ENCODE results near the gene SCUBE1.

SCUBE1 gene

DNA sequence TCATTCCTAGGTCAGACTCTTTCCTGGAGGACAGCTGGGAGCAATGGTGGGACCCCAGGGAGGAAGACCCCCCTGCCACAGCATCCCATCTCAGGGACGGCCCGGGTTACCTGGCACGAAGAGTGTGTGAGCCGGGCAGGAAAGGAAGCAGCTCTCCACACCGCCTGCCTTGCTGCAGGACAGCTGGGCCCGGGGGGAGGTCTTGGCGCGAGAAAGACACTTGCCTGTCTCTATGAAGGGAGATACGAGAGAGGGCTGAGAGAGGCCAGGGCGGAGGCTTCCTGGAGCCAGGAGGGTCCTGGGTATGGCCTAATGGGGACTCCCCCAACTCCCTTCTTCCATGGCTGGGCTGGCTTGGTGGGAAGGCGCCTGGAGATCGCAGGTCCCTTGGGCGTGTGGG, 120.2 kb downstream of the SCUBE1 start:
- Histone ChIP-seq H3F3A (ENCODE audit: low read depth) (no peaks in the 10 kb centered on the region), H3K9me3 (ENCODE audit: insufficient read depth, low read depth, low read length) (no peaks in the 10 kb centered on the region), H3K4me2 (ENCODE audit: low read depth, low read length, poor library complexity, severe bottlenecking) (no peak overlapping the region), H2AFZ (ENCODE audit: low read length) (no peak overlapping the region), H3K4me3 (ENCODE audit: low read length, poor library complexity, severe bottlenecking) (no peak overlapping the region), H4K20me1 (ENCODE audit: insufficient read depth, low read length, poor library complexity, severe bottlenecking) (no peaks in the 10 kb centered on the region), H3K4me1 (ENCODE audit: insufficient read depth, low read length, poor library complexity, severe bottlenecking) (no peaks in the 10 kb centered on the region), H3K9me2 (replicated peaks; ENCODE audit: low read depth, low read length) (no peaks in the 10 kb centered on the region), H3K36me3 (ENCODE audit: insufficient read depth, low read length) (no peaks in the 10 kb centered on the region), H3K79me2 (ENCODE audit: insufficient read depth, low read length) (no peaks in the 10 kb centered on the region), H3K27me3 (ENCODE audit: insufficient read depth, low read length, poor library complexity, severe bottlenecking) (no peaks in the 10 kb centered on the region), H3K9ac (ENCODE audit: low read depth, low read length, poor library complexity, severe bottlenecking) (no peak overlapping the region)
- no peak for TF ChIP-seq EZH2phosphoT487 (IDR thresholded peaks at IDR 0.05; ENCODE audit: borderline replicate concordance)
- no peak for TF ChIP-seq CTCF (conservative IDR thresholded peaks at IDR 0.05; ENCODE audit: low read length)

DNA sequence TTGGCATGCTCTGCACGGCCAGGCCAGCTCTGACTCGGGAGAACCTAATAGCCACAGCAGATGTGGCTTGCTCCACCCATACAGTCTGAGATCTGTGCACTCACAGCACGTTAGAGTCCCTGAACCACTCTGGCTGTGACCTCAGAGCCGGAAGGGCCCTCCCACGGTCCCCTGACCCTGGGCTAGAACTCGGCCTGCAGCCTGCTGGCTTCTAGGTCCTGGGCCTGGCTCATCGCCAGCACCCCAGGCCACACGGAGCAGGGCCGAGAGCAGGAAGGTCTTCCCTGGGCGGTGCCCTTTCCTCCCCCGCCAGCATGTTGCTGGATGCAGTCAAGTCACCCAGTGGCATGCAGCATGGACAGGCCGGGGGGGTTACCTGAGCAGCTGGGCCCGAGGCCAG, 120.9 kb downstream of the SCUBE1 start:
- H3K4me2 ChIP-seq (ENCODE audit: low read depth, low read length, poor library complexity, severe bottlenecking), result no peak overlapping the region
- H3K9ac ChIP-seq (ENCODE audit: low read depth, low read length, poor library complexity, severe bottlenecking), result no peak overlapping the region
- no peaks in the 10 kb centered on the region for H3K9me3 ChIP-seq (ENCODE audit: insufficient read depth, low read depth, low read length)
- H4K20me1 ChIP-seq (ENCODE audit: insufficient read depth, low read length, poor library complexity, severe bottlenecking), result no peaks in the 10 kb centered on the region
- H3K27me3 ChIP-seq (ENCODE audit: insufficient read depth, low read length, poor library complexity, severe bottlenecking), result no peaks in the 10 kb centered on the region
- H3K4me1 ChIP-seq (ENCODE audit: insufficient read depth, low read length, poor library complexity, severe bottlenecking), result no peaks in the 10 kb centered on the region
- no peaks in the 10 kb centered on the region for H3K79me2 ChIP-seq (ENCODE audit: insufficient read depth, low read length)
- H3K36me3 ChIP-seq (ENCODE audit: insufficient read depth, low read length), result no peaks in the 10 kb centered on the region
- H3K9me2 ChIP-seq (replicated peaks; ENCODE audit: low read depth, low read length), result no peaks in the 10 kb centered on the region
- H2AFZ ChIP-seq (ENCODE audit: low read length), result no peak overlapping the region
- TF ChIP-seq CTCF (conservative IDR thresholded peaks at IDR 0.05; ENCODE audit: low read length) (no peak), EZH2phosphoT487 (IDR thresholded peaks at IDR 0.05; ENCODE audit: borderline replicate concordance) (no peak)
- H3K4me3 ChIP-seq (ENCODE audit: low read length, poor library complexity, severe bottlenecking), result no peak overlapping the region
- no peaks in the 10 kb centered on the region for H3F3A ChIP-seq (ENCODE audit: low read depth)

DNA sequence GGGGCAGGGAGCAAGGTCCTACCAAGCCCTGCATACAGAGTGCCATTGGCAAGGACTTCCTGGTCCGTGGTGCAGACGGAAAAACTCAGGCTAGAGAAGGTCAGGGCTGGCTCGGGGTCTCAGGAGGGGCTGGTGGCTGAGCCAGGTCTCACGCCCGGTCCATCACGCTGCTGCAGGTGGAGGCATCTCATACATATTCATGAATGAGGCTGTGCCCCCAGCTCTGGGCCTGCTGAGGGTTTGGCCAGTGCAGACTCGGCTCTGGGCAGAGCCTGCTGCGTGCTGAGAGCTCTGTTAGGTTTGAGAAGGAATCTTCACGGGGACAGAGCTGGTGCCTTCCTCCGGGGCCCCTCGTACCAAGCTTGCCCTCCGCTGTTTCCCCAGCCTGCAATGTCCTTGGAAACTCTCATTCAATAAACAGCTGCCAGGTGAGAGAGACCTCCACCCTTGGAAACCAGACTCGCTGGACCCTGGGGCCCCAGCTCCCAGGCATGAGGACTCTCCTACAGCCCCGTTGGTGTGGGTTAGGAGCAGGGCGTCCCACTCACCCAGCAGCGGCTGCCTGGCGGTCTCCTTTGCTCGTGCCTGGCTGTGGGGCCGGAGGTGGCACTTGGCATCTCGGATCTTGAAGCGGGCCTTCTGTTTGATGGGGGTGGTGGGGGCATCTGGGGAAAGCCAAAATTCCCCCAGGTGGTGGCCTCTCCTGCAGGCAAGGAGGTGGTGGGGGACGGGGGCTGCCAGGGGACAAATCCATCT, 122.4 kb downstream of the SCUBE1 start:
- Histone ChIP-seq H3K9ac (ENCODE audit: low read depth, low read length, poor library complexity, severe bottlenecking) (no peak overlapping the region), H3K79me2 (ENCODE audit: insufficient read depth, low read length) (no peaks in the 10 kb centered on the region), H3K9me3 (ENCODE audit: insufficient read depth, low read depth, low read length) (no peaks in the 10 kb centered on the region), H3K4me1 (ENCODE audit: insufficient read depth, low read length, poor library complexity, severe bottlenecking) (no peaks in the 10 kb centered on the region), H3F3A (ENCODE audit: low read depth) (no peaks in the 10 kb centered on the region), H2AFZ (ENCODE audit: low read length) (no peak overlapping the region), H3K4me3 (ENCODE audit: low read length, poor library complexity, severe bottlenecking) (no peak overlapping the region), H3K9me2 (replicated peaks; ENCODE audit: low read depth, low read length) (no peaks in the 10 kb centered on the region), H3K4me2 (ENCODE audit: low read depth, low read length, poor library complexity, severe bottlenecking) (no peak overlapping the region), H4K20me1 (ENCODE audit: insufficient read depth, low read length, poor library complexity, severe bottlenecking) (no peaks in the 10 kb centered on the region), H3K36me3 (ENCODE audit: insufficient read depth, low read length) (no peaks in the 10 kb centered on the region), H3K27me3 (ENCODE audit: insufficient read depth, low read length, poor library complexity, severe bottlenecking) (no peaks in the 10 kb centered on the region)
- no peak for TF ChIP-seq EZH2phosphoT487 (IDR thresholded peaks at IDR 0.05; ENCODE audit: borderline replicate concordance)
- no peak for TF ChIP-seq CTCF (conservative IDR thresholded peaks at IDR 0.05; ENCODE audit: low read length)

Measured in Loucy (cell line).